Neural cell (in vitro differentiated cells): ENCODE data around the gene RBM4B. TPM values are rescaled to one million over a fixed set of nuclear protein-coding genes. Genes with fewer than 3 reads are reported as not detected.

Source experiments
- H2AFZ ChIP-seq: fragments of 200-600, 300-800 bp; sonication (generic), shearing (Covaris generic); 2 replicates; pipeline ENCODE4 v1.6.0; 2014; ENCODE audit warnings: low read depth, mild to moderate bottlenecking, antibody characterized with exemption, low read length, moderate library complexity
- H3F3A ChIP-seq: fragments of 200-600 bp; shearing (Covaris generic); 2 replicates; pipeline ENCODE4 v1.6.1; 2016; ENCODE audit warnings: mild to moderate bottlenecking, moderate library complexity, mixed read lengths, antibody characterized with exemption, low read length; ENCODE audit not compliant: insufficient read depth, poor library complexity, severe bottlenecking
- H3K27ac ChIP-seq: fragments of 200-600, 300-800 bp; sonication (generic), shearing (Covaris generic); 2 replicates; pipeline ENCODE4 v1.5.1; 2014; ENCODE audit warnings: mild to moderate bottlenecking, low read length, moderate library complexity
- H3K27me3 ChIP-seq: fragments of 300-800, 200-600 bp; sonication (generic), shearing (Covaris generic); 2 replicates; pipeline ENCODE4 v1.6.0; 2014; ENCODE audit warnings: mild to moderate bottlenecking, low read depth, low read length, moderate library complexity; ENCODE audit not compliant: insufficient read depth
- H3K36me3 ChIP-seq: fragments of 300-800, 200-600 bp; sonication (generic), shearing (Covaris generic); 2 replicates; pipeline ENCODE4 v1.5.1; 2014; ENCODE audit warnings: mild to moderate bottlenecking, antibody characterized with exemption, low read length, moderate library complexity; ENCODE audit not compliant: insufficient read depth
- H3K4me2 ChIP-seq: fragments of 300-800, 200-600 bp; sonication (generic), shearing (Covaris generic); 2 replicates; pipeline ENCODE4 v1.6.0; 2014; ENCODE audit warnings: mild to moderate bottlenecking, low read length
- H3K4me3 ChIP-seq: fragments of 300-800, 200-600 bp; sonication (generic), shearing (Covaris generic); 2 replicates; pipeline ENCODE4 v1.5.1; 2014; ENCODE audit warnings: mild to moderate bottlenecking, low read length, moderate library complexity
- H3K79me2 ChIP-seq: fragments of 200-600 bp; shearing (Covaris generic); replicated peaks from 2 replicates; pipeline ENCODE4 v1.6.0; 2014; ENCODE audit warnings: mild to moderate bottlenecking, low read length, moderate library complexity; ENCODE audit not compliant: insufficient read depth
- H3K9ac ChIP-seq: fragments of 300-800, 200-600 bp; sonication (generic), shearing (Covaris generic); 2 replicates; pipeline ENCODE4 v1.6.1; 2016; ENCODE audit warnings: mild to moderate bottlenecking, low read length, mixed read lengths
- H3K9me2 ChIP-seq: fragments of 200-600 bp; shearing (Covaris generic); 2 replicates; pipeline ENCODE4 v1.6.1; 2016; ENCODE audit warnings: mild to moderate bottlenecking, low read length, mixed read lengths; ENCODE audit not compliant: insufficient read depth
- H3K9me3 ChIP-seq: fragments of 200-600, 300-800 bp; sonication (generic), shearing (Covaris generic); 2 replicates; pipeline ENCODE4 v1.6.1; 2016; ENCODE audit warnings: mild to moderate bottlenecking, mixed run types, low read length, moderate library complexity, mixed read lengths
- H4K20me1 ChIP-seq: fragments of 200-600 bp; shearing (Covaris generic); 2 replicates; pipeline ENCODE4 v1.6.1; 2016; ENCODE audit warnings: mild to moderate bottlenecking, mixed run types; ENCODE audit not compliant: insufficient read depth
- CTCF ChIP-seq: fragments of 450-650 bp; IDR thresholded peaks from 2 replicates; pipeline ENCODE4 v1.5.1; 2014; ENCODE audit warnings: antibody characterized with exemption, mild to moderate bottlenecking, moderate library complexity; ENCODE audit not compliant: poor library complexity, severe bottlenecking
- EP300 ChIP-seq: fragments of 450-650 bp; conservative IDR thresholded peaks from 2 replicates; pipeline ENCODE4 v1.6.1; 2014; ENCODE audit warnings: antibody characterized with exemption, mild to moderate bottlenecking, moderate library complexity; ENCODE audit not compliant: poor library complexity, severe bottlenecking
- EZH2 ChIP-seq: fragments of 200-600, 300-800 bp; shearing (Covaris generic), sonication (generic); IDR thresholded peaks from 2 replicates; pipeline ENCODE4 v1.6.1; 2014; ENCODE audit warnings: antibody characterized with exemption, low read length, borderline replicate concordance, mild to moderate bottlenecking; ENCODE audit not compliant: insufficient read depth, poor library complexity, severe bottlenecking
- MXI1 ChIP-seq: fragments of 450-650 bp; conservative IDR thresholded peaks from 2 replicates; pipeline ENCODE4 v1.6.1; 2014; ENCODE audit warnings: antibody characterized with exemption, mild to moderate bottlenecking; ENCODE audit not compliant: poor library complexity, severe bottlenecking
- POLR2AphosphoS5 ChIP-seq: IDR thresholded peaks from 2 replicates; pipeline ENCODE4 v1.6.1; 2012
- RAD21 ChIP-seq: fragments of 450-650 bp; conservative IDR thresholded peaks from 2 replicates; pipeline ENCODE4 v1.6.1; 2014; ENCODE audit warnings: antibody characterized with exemption, mild to moderate bottlenecking, moderate library complexity
- REST ChIP-seq: IDR thresholded peaks from 2 replicates; pipeline ENCODE4 v1.6.1; 2012; ENCODE audit warnings: borderline replicate concordance
- SMC3 ChIP-seq: fragments of 450-650 bp; conservative IDR thresholded peaks from 2 replicates; pipeline ENCODE4 v1.6.1; 2014; ENCODE audit warnings: antibody characterized with exemption, mild to moderate bottlenecking, moderate library complexity; ENCODE audit not compliant: poor library complexity
- TAF1 ChIP-seq: IDR thresholded peaks from 2 replicates; pipeline ENCODE4 v1.6.1; 2012; ENCODE audit warnings: low read depth
- polyA plus RNA-seq: library from polyadenylated mRNA; depleted of rRNA; stranded (reverse); fragments of >200 nt; gene quantifications from 2 replicates; pipeline ENCODE4 v1.2.3, GENCODE V29; 2014

Gene RBM4B
- polyA plus RNA-seq, 1 donor from 2014 or later = 197 TPM

GRCh38 chr11:66701432-66702240, 23.9 kb upstream of the RBM4B start:
- Histone ChIP-seq H3K9me3 (no peaks in the 10 kb centered on the region), H3K4me3 (no peak overlapping the region), H3K9ac (no peak overlapping the region), H3K36me3 (peaks cover 23% of the 10 kb centered on the region), H3K4me2 (no peak overlapping the region), H3K27me3 (no peaks in the 10 kb centered on the region), H3K79me2 (no peaks in the 10 kb centered on the region), H3K9me2 (no peaks in the 10 kb centered on the region), H2AFZ (no peak overlapping the region), H4K20me1 (no peaks in the 10 kb centered on the region), H3F3A (no peaks in the 10 kb centered on the region), H3K27ac (no peak overlapping the region)
- TF ChIP-seq CTCF (no peak), MXI1 (no peak), RAD21 (no peak), REST (no peak), TAF1 (no peak), EZH2 (no peak), SMC3 (no peak), POLR2AphosphoS5 (no peak), EP300 (no peak)

GRCh38 chr11:66700742-66701141, 23.1 kb upstream of the RBM4B start:
- TF ChIP-seq POLR2AphosphoS5 (no peak), EZH2 (no peak), MXI1 (no peak)
- H3K4me3 ChIP-seq = no peak overlapping the region
- peaks cover 23% of the 10 kb centered on the region for H3K36me3 ChIP-seq
- no peaks in the 10 kb centered on the region for H3K79me2 ChIP-seq
- no peaks in the 10 kb centered on the region for H3F3A ChIP-seq
- no peaks in the 10 kb centered on the region for H3K9me3 ChIP-seq
- H3K27ac ChIP-seq = no peak overlapping the region
- H3K9me2 ChIP-seq = no peaks in the 10 kb centered on the region
- no peak overlapping the region for H3K4me2 ChIP-seq
- no peak overlapping the region for H2AFZ ChIP-seq
- no peaks in the 10 kb centered on the region for H3K27me3 ChIP-seq
- no peak overlapping the region for H3K9ac ChIP-seq
- no peaks in the 10 kb centered on the region for H4K20me1 ChIP-seq
